GM12878 (cell line): ENCODE results near the gene VTCN1. TPM values are rescaled to one million over a fixed set of nuclear protein-coding genes. Genes with fewer than 3 reads are reported as not detected.

ENCODE experiments used
- ATAC-seq: fragments of 200-7000 bp; cut with Tn5 transposase; 3 replicates; pipeline ENCODE4 v1.9.1; 2020; ENCODE audit warnings: mild to moderate bottlenecking, moderate library complexity
- BruUV-seq: library from RNA; stranded (reverse); fragments of 400-500 nt; replicated peaks from 2 replicates; lab custom pipeline; 2021; lab: Mats Ljungman, UMichigan
- CTCF ChIA-PET: fragments of 300-600 bp; sonication (Branson Sonifier 250); formaldehyde crosslinking; extraction: SDS; loops from one replicate; lab custom pipeline; 2021; ENCODE audit warnings: inconsistent platforms; lab: Yijun Ruan, JAX
- POLR2A ChIA-PET: fragments of 350-600 bp; formaldehyde crosslinking; extraction: SDS; loops from one replicate; lab custom pipeline; 2021; ENCODE audit warnings: inconsistent platforms; lab: Charles Lee
- RAD21 ChIA-PET: fragments of 300-600 bp; sonication (Branson Sonifier 250); formaldehyde crosslinking; loops from one replicate; lab custom pipeline; 2023; ENCODE audit warnings: antibody characterized with exemption; ENCODE audit not compliant: unreplicated experiment; lab: Charles Lee
- SMC1A ChIA-PET: fragments of 300-600 bp; sonication (Branson Sonifier 250); formaldehyde crosslinking; loops from one replicate; lab custom pipeline; 2023; ENCODE audit not compliant: unreplicated experiment, uncharacterized antibody; lab: Charles Lee
- DNase-seq: peaks from one replicate; pipeline ENCODE4 v3.0.0-alpha.2; 2011; ENCODE audit warnings: low read depth, low spot score
- FAIRE-seq: peaks from 3 replicates; lab custom pipeline; 2011; peaks lifted over from hg19 to GRCh38; lab: Jason Lieb, UNC
- H2AFZ ChIP-seq: 2 replicates; pipeline ENCODE4 v1.6.0; 2011; ENCODE audit warnings: low read depth, low read length, control low read depth; ENCODE audit not compliant: control insufficient read depth
- H3K27ac ChIP-seq: 2 replicates; pipeline ENCODE4 v1.5.1; 2011; ENCODE audit warnings: control low read depth; ENCODE audit not compliant: control insufficient read depth, insufficient read depth
- H3K27me3 ChIP-seq, 2 experiments: replicated peaks in 1 of 2; 2 replicates each; pipeline versions ENCODE4 v1.6.0 to v1.6.1; 2011; ENCODE audit warnings: low read length in 1 of 2; ENCODE audit not compliant: control insufficient read depth in 2 of 2, insufficient read depth in 2 of 2
- H3K36me3 ChIP-seq, 2 experiments: 2 replicates each; pipeline ENCODE4 v1.5.1; 2011; ENCODE audit warnings: low read length in 1 of 2; ENCODE audit not compliant: control insufficient read depth in 2 of 2, insufficient read depth in 2 of 2
- H3K4me1 ChIP-seq: 2 replicates; pipeline ENCODE4 v1.6.1; 2011; ENCODE audit warnings: mild to moderate bottlenecking, low read length, moderate library complexity, mixed read lengths; ENCODE audit not compliant: control insufficient read depth, insufficient read depth
- H3K4me2 ChIP-seq: 2 replicates; pipeline ENCODE4 v1.6.0; 2011; ENCODE audit warnings: control low read depth; ENCODE audit not compliant: control insufficient read depth, insufficient read depth
- H3K4me3 ChIP-seq: fragments of 200-600 bp; sonication (generic); 2 replicates; pipeline ENCODE4 v1.5.1; 2016
- H3K79me2 ChIP-seq: 2 replicates; pipeline ENCODE4 v1.6.0; 2011; ENCODE audit warnings: low read length; ENCODE audit not compliant: control insufficient read depth, insufficient read depth
- H3K9ac ChIP-seq: 2 replicates; pipeline ENCODE4 v1.8.0; 2011; ENCODE audit warnings: low read length, control low read depth, mixed read lengths; ENCODE audit not compliant: control insufficient read depth, insufficient read depth
- H3K9me3 ChIP-seq: replicated peaks from 3 replicates; pipeline ENCODE4 v1.5.1; 2011; ENCODE audit warnings: mild to moderate bottlenecking, low read length; ENCODE audit not compliant: control insufficient read depth, insufficient read depth
- H4K20me1 ChIP-seq: 2 replicates; pipeline ENCODE4 v1.6.0; 2011; ENCODE audit not compliant: control insufficient read depth, insufficient read depth
- ATF7 ChIP-seq: fragments of 450-650 bp; IDR thresholded peaks from 2 replicates; pipeline ENCODE4 v1.6.1; 2016; ENCODE audit warnings: low read depth, mild to moderate bottlenecking
- E2F4 ChIP-seq: IDR thresholded peaks from 2 replicates; pipeline ENCODE4 v1.6.1; 2012; ENCODE audit warnings: low read depth, low read length, improper control_type of control experiment
- NR2C1 ChIP-seq: fragments of 450-650 bp; IDR thresholded peaks from 2 replicates; pipeline ENCODE4 v1.6.1; 2017; ENCODE audit warnings: antibody characterized with exemption, mild to moderate bottlenecking, moderate library complexity
- PML ChIP-seq: IDR thresholded peaks from 2 replicates; pipeline ENCODE4 v1.6.1; 2012; ENCODE audit warnings: low read length, inconsistent platforms
- RUNX3 ChIP-seq: IDR thresholded peaks from 2 replicates; pipeline ENCODE4 v1.6.1; 2012; ENCODE audit warnings: low read length, inconsistent platforms
- SIN3A ChIP-seq: IDR thresholded peaks from 2 replicates; pipeline ENCODE4 v1.6.1; 2012; ENCODE audit warnings: low read depth, low read length, improper control_type of control experiment
- SREBF1 ChIP-seq: IDR thresholded peaks from 2 replicates; pipeline ENCODE4 v1.6.1; 2012; ENCODE audit warnings: mild to moderate bottlenecking, low read length
- ZBTB33 ChIP-seq: fragments of 450-650 bp; IDR thresholded peaks from 2 replicates; pipeline ENCODE4 v1.6.1; 2017; ENCODE audit warnings: mild to moderate bottlenecking
- WGBS: methylation state at CpG from one replicate; pipeline ENCODE4 v1.1.6; 2016; ENCODE audit warnings: low lambda C conversion rate; ENCODE audit not compliant: insufficient replicate concordance, insufficient coverage; ENCODE audit errors: missing lambda C conversion rate; 5-methylcytosine and 5-hydroxymethylcytosine counted together
- in situ Hi-C: fragments of 300-500 bp; cut with MboI; formaldehyde crosslinking; loops from 9 replicates; pipeline ENCODE4 v1.14.3; 2018; ENCODE audit warnings: mixed read lengths
- intact Hi-C: fragments of 100-400 bp; cut with micrococcal nuclease; formaldehyde crosslinking; loops from one replicate; pipeline ENCODE4 v1.14.2; 2022; ENCODE audit not compliant: unreplicated experiment
- polyA plus RNA-seq, 11 experiments: library from polyadenylated mRNA; depleted of rRNA in 4 of 11; unstranded in 6 of 11; stranded (reverse) in 5 of 11; fragments of >200 nt; fragmentation: Nextera tagmentation in 4 of 11; fragmentation: Illumina TruSeq in 1 of 11; extraction: Ambion mirVana in 4 of 11; extraction: Trizol in 1 of 11; gene quantifications; 1 replicate in 1 of 11; 2 replicates in 10 of 11; pipeline versions ENCODE4 v1.2.1 to v1.2.3, GENCODE V29; 2011 to 2016; ENCODE audit warnings: inconsistent platforms in 2 of 11, missing spikeins in 2 of 11, low read depth in 1 of 11
- total RNA-seq, 4 experiments: library from RNA; depleted of rRNA in 3 of 4; stranded (reverse); fragments of >200 nt in 3 of 4; fragmentation: Illumina TruSeq in 1 of 4; extraction: Trizol in 1 of 4; gene quantifications; 2 replicates each; pipeline versions ENCODE4 v1.2.1 to v1.2.3, GENCODE V29; 2013 to 2021

Gene VTCN1
- total and polyA plus RNA-seq, 10 of the 15 experiments (the other 5 are each of a cell fraction or from before 2014, with no cell fraction given): not detected

GRCh38 chr1:117171900-117172511, 38.7 kb downstream of the VTCN1 start:
- intact Hi-C loops: no loop called here
- SMC1A ChIA-PET: no interaction called here
- H3K36me3 ChIP-seq: no peaks in the 10 kb centered on the region
- FAIRE-seq (no peak), DNase-seq (no peak), ATAC-seq (no peak)
- 61% methylated on average over 18 of the region's 18 CpGs for WGBS
- RAD21 ChIA-PET: no interaction called here
- no peak for TF ChIP-seq SREBF1
- no peak for TF ChIP-seq E2F4
- TF ChIP-seq RUNX3: no peak
- TF ChIP-seq SIN3A: no peak
- no peak for TF ChIP-seq NR2C1
- POLR2A ChIA-PET: no interaction called here
- no peaks in the 10 kb centered on the region for H3K27me3 ChIP-seq
- no peaks in the 10 kb centered on the region for H3K9me3 ChIP-seq
- no TSS peak for BruUV-seq
- H3K4me2 ChIP-seq: no peak overlapping the region
- H2AFZ ChIP-seq: no peak overlapping the region
- in situ Hi-C loops: no loop called here
- H4K20me1 ChIP-seq: no peaks in the 10 kb centered on the region
- CTCF ChIA-PET: no interaction called here
- H3K4me1 ChIP-seq: no peaks in the 10 kb centered on the region
- H3K27ac ChIP-seq: no peak overlapping the region
- H3K9ac ChIP-seq: no peak overlapping the region
- no peaks in the 10 kb centered on the region for H3K79me2 ChIP-seq
- no peak overlapping the region for H3K4me3 ChIP-seq

- Histone ChIP-seq H3K27ac (no peak overlapping the region), H3K79me2 (no peaks in the 10 kb centered on the region), H3K4me2 (no peak overlapping the region), H3K4me1 (no peaks in the 10 kb centered on the region), H3K4me3 (no peak overlapping the region), H4K20me1 (no peaks in the 10 kb centered on the region), H3K9ac (no peak overlapping the region), H3K9me3 (no peaks in the 10 kb centered on the region), H3K36me3 (no peaks in the 10 kb centered on the region), H3K27me3 (no peaks in the 10 kb centered on the region), H2AFZ (no peak overlapping the region)
- RAD21 ChIA-PET: no interaction called here
- in situ Hi-C loops (no loop called here), intact Hi-C loops (no loop called here)
- CTCF ChIA-PET: no interaction called here
- SMC1A ChIA-PET: no interaction called here
- WGBS: 23% methylated on average over 4 of the region's 4 CpGs
- no peak for TF ChIP-seq PML
- no peak for TF ChIP-seq ZBTB33
- TF ChIP-seq ATF7: no peak
- no peak for FAIRE-seq
- POLR2A ChIA-PET: no interaction called here
- no TSS peak for BruUV-seq
- no peak for ATAC-seq
- no peak for DNase-seq
Measured at GRCh38 chr1:117169871-117170596, 40.7 kb downstream of the VTCN1 start.
